PFSK-1 (cell line): ENCODE data around the gene SUGP2.

Source experiments
- FOXP2 ChIP-seq: optimal IDR thresholded peaks from 2 replicates; pipeline ENCODE3; 2011; ENCODE audit warnings: borderline replicate concordance, control low read depth, inconsistent platforms; ENCODE audit not compliant: insufficient read depth; ENCODE audit errors: extremely low read length, extremely low read depth
- POLR2AphosphoS5 ChIP-seq: IDR thresholded peaks from 2 replicates; pipeline ENCODE4 v1.6.1; 2012; ENCODE audit warnings: low read depth, mild to moderate bottlenecking, control low read depth, low read length, moderate library complexity
- SIN3A ChIP-seq: IDR thresholded peaks from 2 replicates; pipeline ENCODE4 v1.6.1; 2012; ENCODE audit warnings: mild to moderate bottlenecking, low read length, moderate library complexity, borderline replicate concordance; ENCODE audit not compliant: insufficient read depth
- TAF1 ChIP-seq: IDR thresholded peaks from 2 replicates; pipeline ENCODE4 v1.6.1; 2012; ENCODE audit warnings: low read length, control low read depth, borderline replicate concordance; ENCODE audit not compliant: insufficient read depth
- TF ChIP-seq, protein P1 (sequence below), 2 experiments: IDR thresholded peaks; 2 replicates each; pipeline versions ENCODE4 v1.6.1 to v1.8.0; 2011 to 2012; ENCODE audit warnings: low read depth in 2 of 2, low read length in 2 of 2, control low read depth in 1 of 2, inconsistent platforms in 1 of 2, mild to moderate bottlenecking in 1 of 2, moderate library complexity in 1 of 2; ENCODE audit not compliant: insufficient read depth in 1 of 2

DNA sequence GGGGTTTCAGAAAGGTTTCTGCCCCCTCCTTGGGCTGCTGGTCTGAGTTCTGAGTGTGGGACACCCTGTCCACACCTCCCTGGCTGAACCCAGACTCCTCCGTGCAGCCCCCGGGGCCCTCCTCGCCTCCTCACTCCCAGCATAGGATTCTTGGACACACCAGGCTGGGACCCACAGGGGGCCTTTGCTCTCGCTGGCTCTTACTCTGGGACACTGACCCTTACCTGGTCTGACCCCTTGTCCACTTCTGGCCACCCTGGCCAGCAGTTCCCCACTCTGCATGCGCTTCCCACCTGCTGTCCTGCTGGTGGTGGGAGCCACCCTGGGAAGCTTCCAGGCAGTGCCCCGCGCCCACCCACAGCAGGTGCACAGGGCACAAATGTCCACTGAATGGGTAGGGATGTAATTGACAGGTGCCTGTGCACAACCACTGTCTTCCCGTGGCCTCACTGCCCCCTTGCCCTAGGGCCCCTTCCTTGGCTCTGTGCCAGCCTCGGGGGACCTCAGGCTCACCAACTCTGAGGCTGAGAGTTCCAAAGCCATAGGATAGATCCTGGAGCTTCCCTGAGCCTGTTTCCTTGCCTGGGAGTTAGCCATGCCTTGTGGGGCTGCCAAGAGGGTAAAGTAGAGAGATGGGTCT is 23.4 kb upstream of the SUGP2 start:
- TF ChIP-seq POLR2AphosphoS5 (no peak), SIN3A (no peak), TAF1 (no peak), FOXP2 (no peak)
- TF ChIP-seq, protein P1, sequence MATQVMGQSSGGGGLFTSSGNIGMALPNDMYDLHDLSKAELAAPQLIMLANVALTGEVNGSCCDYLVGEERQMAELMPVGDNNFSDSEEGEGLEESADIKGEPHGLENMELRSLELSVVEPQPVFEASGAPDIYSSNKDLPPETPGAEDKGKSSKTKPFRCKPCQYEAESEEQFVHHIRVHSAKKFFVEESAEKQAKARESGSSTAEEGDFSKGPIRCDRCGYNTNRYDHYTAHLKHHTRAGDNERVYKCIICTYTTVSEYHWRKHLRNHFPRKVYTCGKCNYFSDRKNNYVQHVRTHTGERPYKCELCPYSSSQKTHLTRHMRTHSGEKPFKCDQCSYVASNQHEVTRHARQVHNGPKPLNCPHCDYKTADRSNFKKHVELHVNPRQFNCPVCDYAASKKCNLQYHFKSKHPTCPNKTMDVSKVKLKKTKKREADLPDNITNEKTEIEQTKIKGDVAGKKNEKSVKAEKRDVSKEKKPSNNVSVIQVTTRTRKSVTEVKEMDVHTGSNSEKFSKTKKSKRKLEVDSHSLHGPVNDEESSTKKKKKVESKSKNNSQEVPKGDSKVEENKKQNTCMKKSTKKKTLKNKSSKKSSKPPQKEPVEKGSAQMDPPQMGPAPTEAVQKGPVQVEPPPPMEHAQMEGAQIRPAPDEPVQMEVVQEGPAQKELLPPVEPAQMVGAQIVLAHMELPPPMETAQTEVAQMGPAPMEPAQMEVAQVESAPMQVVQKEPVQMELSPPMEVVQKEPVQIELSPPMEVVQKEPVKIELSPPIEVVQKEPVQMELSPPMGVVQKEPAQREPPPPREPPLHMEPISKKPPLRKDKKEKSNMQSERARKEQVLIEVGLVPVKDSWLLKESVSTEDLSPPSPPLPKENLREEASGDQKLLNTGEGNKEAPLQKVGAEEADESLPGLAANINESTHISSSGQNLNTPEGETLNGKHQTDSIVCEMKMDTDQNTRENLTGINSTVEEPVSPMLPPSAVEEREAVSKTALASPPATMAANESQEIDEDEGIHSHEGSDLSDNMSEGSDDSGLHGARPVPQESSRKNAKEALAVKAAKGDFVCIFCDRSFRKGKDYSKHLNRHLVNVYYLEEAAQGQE (IDR thresholded peaks at IDR 0.05; ENCODE audit: insufficient read depth in 1 of 2, low read depth in 2 of 2, low read length in 2 of 2), result no peak
